Femur (tissue), 1 donor: ENCODE results near the gene TPH2.

Experiments used
- DNase-seq: peaks from one replicate; pipeline ENCODE4 v3.0.0-alpha.2; 2017

Gene TPH2

DNA sequence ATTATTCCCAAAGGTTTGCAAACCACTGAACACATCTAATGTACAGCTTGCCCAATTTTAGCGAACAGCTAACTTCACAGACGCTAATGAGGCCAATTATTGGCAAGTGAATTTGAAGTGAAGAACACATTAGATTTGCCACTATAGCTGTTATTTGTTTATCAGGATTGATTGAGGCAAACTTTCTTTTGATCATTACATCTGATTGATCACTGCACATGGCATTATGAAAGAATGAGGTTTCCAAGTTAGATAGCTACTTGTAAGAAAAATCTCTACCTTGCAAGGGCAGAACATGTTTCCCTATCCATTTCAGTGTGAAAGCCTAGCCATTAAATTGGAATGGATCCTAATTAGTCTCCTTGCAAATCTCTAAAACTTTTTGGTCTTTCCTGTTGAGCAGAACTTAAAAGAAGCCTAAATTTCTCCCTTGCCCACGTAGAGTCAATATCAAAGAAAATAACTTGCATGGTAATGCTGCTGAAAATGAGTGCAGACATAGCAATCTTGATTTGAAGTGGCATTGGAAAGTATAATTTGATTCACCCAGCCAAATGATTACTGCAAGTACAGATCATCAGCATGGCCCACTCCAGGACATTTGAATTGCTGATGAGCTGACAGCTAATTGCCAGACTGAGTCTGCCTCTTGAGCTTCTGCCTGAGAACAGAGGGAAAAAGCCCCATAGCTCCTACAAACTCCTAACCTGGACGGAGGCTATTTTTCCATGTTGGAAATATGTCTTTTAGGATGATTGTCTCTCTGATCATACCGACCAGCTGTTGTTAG lies 98.6 kb downstream of the TPH2 start:
- no peak for DNase-seq

DNA sequence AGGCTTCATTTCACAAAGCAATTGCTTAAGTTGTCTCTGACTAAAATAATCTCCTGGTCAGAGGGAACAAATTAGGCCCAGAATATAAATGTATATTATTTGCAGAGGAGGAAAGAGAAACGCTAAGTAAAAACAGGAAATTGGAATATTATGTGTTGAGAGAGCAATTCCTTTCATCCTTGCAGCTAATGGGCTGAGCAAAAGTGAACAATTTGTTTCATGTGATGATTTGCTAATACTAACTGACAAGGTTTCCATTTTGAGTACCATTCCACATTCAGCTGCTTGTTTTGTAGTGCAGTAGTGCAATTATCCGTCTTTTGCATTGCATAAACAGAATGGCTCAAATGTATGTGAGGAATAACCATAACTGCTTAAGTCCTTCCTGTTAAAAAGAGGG lies 103.2 kb downstream of the TPH2 start:
- DNase-seq = no peak

DNA sequence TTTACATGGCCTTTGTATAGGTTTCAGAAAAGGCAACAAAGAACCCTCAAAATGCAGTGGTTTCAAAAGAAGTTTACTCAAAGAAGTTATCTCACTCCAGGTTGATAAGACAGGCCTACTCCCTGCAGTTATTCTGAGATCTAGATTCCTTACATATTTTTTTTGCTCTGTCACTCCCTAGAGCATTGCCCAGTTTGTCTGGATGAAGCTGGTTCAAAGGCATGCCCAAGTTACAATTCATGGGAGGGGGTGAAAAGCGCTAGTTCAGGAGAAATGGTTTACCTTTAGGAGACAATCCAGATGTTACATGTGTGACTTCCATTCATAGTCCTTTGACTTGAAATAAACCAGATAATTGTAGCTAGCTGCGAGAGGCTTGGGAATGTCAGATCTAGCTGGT lies 115.0 kb downstream of the TPH2 start:
- no peak for DNase-seq

DNA sequence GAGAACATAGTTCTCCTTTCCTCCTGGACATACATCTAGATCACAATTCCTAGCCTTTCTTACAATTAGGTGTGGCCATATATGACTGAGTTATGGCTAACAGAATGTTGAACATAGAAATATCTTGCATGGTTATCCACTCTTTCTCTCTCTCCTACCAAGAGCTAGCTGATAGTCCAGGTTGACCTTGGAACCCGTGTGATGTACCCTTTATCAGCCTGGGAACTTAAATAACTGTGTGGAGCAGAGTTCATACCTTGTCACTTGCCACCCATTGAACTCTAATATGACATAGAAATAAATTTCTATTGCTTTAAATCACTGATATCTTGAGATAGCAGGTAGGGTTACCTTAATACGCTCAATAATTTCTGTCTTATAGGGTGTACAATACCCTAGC lies 115.9 kb downstream of the TPH2 start:
- no peak for DNase-seq

DNA sequence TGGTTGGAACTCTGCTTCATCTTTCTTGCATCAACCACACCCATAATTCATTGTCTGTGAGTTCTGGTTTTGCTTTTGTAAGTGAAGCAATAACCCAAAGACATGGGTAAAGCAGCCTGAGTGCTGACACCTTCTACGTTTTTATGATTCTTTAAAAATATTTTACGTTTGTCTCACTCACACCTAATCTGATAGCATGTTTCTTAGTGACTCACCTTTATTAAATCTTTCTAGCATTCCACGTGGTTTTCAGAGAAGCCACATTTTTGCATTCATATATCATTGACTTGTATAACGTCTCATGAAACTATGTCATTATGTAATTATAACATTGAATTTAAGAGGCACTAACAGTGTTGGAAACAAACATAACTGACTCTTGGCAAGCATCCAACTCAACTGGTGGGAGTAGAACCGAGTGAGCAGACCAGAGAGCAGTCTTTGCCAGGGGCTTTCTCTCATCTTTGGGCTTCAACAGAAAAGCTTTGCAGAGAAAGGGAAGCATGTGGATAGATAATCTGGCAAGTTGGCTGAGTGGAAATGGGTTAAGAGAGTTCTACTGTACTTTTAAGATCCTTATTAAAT lies 118.8 kb downstream of the TPH2 start:
- DNase-seq = no peak

DNA sequence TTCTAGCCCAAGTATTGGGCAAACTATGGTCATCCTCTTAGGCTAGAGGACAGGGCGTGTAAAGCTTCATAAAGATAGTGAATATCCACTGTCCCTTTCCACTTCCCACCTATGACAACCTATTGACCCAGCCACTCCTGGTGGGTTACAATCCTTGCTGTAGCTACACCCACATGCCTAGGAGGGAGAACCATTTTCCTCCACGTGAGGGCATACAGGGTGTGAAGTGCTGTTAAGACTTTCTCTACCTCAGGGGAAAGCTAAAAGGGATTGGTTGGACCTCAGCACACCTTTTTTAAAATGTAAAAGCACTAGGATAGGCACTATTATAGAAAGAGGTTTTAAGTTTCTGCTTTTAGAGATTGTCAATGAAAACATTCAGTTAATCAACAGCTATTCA lies 124.4 kb downstream of the TPH2 start:
- no peak for DNase-seq

DNA sequence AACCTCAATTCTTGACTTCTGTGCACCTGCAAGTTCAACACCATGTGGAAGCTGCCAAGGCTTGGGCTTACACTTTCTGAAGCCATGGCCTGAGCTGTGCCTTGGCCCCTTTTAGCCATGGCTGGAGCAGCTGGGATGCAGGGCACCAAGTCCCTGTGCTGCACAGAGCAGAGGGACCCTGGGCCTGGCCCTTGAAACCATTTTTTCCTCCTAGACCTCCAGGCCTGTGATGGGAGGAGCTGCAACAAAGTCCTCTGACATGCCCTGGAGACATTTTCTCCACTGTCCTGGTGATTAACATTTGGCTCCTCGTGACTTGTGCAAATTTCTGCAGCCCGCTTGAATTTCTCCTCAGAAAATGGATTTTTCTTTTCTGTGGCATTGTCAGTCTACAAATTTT lies 132.4 kb downstream of the TPH2 start:
- no peak for DNase-seq

DNA sequence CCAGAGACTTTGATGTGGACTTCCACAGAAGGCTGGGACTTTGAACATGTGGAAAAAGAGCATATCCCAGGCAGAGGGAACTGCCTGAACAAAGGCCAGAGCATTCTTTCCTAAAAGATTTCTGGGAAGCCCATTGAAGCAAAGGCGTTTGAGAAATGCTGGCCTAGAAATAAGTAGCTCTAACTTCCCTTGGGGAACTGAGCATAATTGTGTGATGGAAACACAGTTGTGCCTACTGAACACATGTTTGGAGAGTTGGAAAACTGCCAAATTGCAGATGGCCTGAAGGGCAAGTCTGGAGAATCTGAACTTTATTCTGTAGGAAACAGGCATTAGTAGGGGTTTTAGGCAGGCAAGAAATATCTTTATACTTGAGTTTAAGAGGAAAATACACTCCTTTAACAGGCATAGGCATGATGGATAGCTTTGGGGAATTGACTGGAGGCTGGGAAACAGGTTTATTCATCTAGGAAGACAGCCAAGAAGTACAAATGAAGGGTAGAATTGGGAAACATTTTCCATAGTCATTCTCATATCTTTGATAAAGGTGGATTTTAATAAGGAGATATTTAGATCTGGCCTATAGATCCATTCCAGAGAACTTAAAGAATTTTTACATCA lies 134.1 kb downstream of the TPH2 start:
- DNase-seq = peak; percentile 59

DNA sequence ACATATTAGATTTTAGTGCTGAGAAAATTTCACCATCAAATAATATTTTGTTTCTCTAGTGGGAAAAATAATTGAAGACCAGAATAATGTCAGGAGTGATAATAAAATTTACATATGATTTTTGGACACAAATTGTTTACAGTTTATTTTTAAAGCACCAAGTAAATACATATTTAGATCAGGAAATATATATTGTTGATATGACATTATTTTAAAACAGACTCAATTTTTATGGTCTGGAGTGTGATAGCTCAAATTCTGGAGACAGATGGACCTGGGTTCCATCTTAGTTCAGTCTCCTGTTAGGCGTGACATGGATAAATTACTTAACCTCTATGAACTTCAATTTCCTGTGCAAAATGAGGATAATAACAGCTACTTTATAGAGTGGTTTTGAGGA lies 135.4 kb downstream of the TPH2 start:
- DNase-seq = no peak

DNA sequence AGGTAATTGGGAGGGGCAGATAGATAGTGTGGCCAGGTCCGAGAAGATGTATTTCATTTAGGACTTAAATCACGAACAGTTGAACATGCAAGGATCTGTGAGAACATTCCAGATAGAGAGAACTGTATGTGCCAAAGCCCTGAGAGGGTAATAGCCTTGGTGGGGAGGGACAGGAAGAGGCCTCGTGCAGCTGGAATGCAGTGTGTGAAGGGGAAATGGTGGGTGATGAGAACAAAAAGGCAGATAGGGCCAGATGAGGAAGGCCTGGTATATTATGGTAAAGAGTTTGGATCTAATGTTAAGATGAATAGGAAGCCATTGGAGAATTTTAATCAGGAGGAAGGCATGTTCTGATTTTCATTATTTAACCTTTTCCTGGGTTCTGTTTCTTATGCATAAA lies 136.3 kb downstream of the TPH2 start:
- DNase-seq = no peak

DNA sequence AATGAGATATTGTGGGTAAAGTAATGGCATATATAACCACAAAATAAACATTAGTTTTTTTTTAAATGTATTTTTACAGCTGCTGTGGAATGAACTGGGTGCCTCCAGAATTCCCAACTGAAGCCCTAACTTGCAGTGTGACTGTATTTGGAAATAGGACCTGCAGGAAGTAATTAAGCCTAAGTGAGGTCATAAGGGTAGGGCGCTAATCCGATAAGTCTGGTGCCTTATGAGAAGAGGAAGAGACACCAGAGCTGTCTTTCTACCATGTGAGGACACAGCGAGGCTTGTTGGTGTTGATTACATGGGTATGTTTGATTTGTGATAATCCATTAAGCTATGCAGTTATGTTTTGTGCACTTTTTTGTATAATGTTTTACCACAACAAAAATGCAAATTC lies 136.8 kb downstream of the TPH2 start:
- no peak for DNase-seq

DNA sequence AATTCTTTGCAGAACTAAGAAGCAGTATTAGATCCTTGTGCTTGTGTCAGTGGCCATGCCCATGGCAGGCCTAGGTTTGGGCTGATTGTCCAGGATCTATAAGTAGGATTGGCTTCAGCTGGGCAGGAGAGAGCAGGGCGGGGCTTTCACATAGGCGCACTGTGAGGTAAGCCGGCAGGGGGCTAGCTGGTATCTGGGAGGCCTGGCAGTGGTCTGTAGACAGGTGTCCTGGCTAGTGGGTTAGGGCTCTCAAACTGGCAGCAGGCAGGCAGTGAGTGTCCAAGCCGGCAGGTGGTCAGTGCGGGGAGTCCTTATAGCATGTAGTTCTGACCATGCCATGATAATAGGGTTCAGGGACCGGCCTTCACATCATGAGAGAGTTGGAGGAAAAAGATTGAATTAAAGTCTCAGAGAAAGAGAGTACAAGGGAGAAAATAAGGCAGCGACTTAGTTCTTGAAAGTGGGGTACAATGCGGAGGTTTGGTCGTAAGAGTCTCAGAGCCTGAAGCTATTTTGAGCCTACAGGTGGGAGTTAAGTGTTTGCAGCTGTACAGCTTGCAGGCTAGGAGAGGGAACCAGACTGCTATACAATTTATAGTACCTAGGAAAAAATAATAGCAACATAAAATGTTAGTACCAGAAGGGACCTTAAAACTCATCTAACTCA lies 137.4 kb downstream of the TPH2 start:
- DNase-seq = no peak

DNA sequence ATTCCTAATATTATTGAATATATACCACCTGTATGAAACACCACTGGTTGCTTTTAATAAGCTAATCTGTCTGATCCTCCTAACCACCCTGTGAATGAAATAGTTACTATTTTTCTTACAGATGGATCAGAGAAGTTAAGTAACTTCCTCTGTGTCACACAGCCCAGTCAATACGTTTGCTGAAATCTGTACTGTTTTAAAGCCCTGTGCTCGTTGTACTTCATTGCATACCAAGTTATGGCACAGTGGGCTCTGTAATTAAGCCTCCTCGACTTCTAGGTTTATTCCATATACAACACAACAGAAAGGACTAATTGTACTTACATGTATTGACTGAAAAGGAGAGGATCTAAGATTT lies 137.9 kb downstream of the TPH2 start:
- DNase-seq = no peak

DNA sequence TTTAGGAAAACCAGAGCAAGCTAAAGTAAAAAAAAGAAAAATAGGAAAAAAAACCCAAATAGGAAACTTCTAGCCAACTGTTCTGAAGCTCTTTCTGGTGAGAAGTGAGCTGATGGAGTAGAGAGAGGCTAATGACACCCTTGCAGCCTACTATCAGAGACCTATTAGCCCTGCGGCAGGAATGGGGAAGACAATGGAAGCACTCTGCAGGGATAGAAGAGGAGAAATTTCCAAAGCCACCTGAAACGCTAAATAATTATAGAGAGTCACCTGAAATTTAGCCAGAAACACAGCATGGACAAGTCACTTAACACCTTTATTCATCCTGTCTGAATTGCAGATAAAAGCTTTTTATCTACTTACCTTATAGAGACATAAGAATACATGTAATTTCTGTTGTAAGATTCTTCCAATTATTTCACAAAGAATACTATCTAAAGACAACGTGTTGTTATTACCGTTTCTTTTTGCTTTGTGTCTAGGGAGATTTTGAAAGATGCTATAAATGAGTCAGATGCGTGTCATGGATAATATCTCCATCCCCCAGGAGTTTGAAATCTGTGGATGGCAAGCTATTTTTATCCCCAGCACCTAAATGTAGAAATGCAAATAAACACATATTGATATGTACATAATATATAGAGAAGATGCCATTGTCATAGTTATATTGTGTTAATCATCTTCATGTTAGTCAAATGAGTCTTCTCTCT lies 138.6 kb downstream of the TPH2 start:
- no peak for DNase-seq

DNA sequence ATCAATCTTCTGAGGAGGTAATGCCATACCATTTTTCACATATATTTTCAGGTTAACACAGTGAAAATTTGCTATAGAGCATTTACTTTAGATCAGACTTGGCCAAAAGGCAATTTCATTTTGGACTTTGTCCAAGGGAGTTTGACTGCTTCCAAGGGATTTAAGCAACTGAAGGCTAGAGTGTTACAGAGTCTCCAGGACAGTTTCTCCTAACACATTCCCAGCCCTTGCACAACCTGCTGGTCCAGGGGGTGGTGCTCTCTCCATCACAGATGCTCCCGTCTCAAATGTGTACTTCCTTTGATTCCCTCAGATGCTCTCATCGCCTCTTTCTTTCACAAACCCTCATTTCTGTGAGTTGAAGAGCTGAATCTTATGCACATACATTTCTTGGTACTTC lies 143.1 kb downstream of the TPH2 start:
- no peak for DNase-seq
